ENCODE measurements around the gene CDK5RAP3. TPM values are rescaled to one million over a fixed set of nuclear protein-coding genes. Genes with fewer than 3 reads are reported as not detected.

CDK5RAP3 gene
- total RNA-seq, 1 experiment from 2014 or later: 255 TPM

GRCh38 chr17:47925678-47925988 lies 45.3 kb upstream of the CDK5RAP3 start:
- TF ChIP-seq RAD21 (IDR thresholded peaks at IDR 0.05; ENCODE audit: low read depth) (no peak), CEBPB (IDR thresholded peaks at IDR 0.05; ENCODE audit: low read depth) (no peak), YY1 (IDR thresholded peaks at IDR 0.05; ENCODE audit: extremely low read depth, insufficient replicate concordance, low read depth, low read length) (no peak), EZH2phosphoT487 (IDR thresholded peaks at IDR 0.05; ENCODE audit: borderline replicate concordance) (no peak)
- ChIA-PET RAD21 (ENCODE audit: low non-redundant PET in 1 of 2, low total read pairs in 2 of 2, uncharacterized antibody in 2 of 2, unreplicated experiment in 2 of 2) (no interaction called here), POLR2A (no interaction called here), CTCF (interaction anchor here (1.3 kb wide), 1 partner anchor 21 kb away, joined by 3 read pairs; no protein-coding TSS in a partner anchor)
- H4K20me1 ChIP-seq (ENCODE audit: insufficient read depth): no peaks in the 10 kb centered on the region
- H3K4me3 ChIP-seq (replicated peaks in 1 of 2; ENCODE audit: low read depth in 1 of 2, low read length in 2 of 2): no peak overlapping the region
- DNase-seq (ENCODE audit: low read depth, low spot score): no peak
- H3K9me2 ChIP-seq (ENCODE audit: insufficient read depth): no peaks in the 10 kb centered on the region
- no peak overlapping the region for H2AFZ ChIP-seq (ENCODE audit: low read depth, low read length, poor library complexity, severe bottlenecking)
- no peak for ATAC-seq
- intact Hi-C loops (cut with micrococcal nuclease): no loop called here
- H3K9ac ChIP-seq (ENCODE audit: low read length): no peak overlapping the region
- peaks cover 0 to 4% of the 10 kb centered on the region in 2 experiments; a peak in 3 of 4 replicates for H3K4me1 ChIP-seq (ENCODE audit: control insufficient read depth in 1 of 2, insufficient read depth in 2 of 2, low read length in 2 of 2)
- no peaks in the 10 kb centered on the region for H3K79me2 ChIP-seq (ENCODE audit: insufficient read depth, low read length)
- H3K36me3 ChIP-seq (ENCODE audit: control insufficient read depth in 1 of 2, insufficient read depth in 2 of 2, low read length in 2 of 2): peaks cover 5 to 10% of the 10 kb centered on the region in 2 experiments; a peak in 2 of 4 replicates
- no peak overlapping the region for H3K27ac ChIP-seq (ENCODE audit: low read depth, low read length)
- H3K4me2 ChIP-seq (ENCODE audit: low read length): no peak overlapping the region
- no peaks in the 10 kb centered on the region for H3K9me3 ChIP-seq (ENCODE audit: control insufficient read depth in 1 of 2, insufficient read depth in 1 of 2, low read depth in 1 of 2, low read length in 2 of 2)
- no peaks in the 10 kb centered on the region for H3K27me3 ChIP-seq (ENCODE audit: insufficient read depth, low read length)
- BruUV-seq (replicated peaks): no TSS peak

GRCh38 chr17:47927821-47928400 lies 43.0 kb upstream of the CDK5RAP3 start:
- ChIA-PET RAD21 (ENCODE audit: low non-redundant PET in 1 of 2, low total read pairs in 2 of 2, uncharacterized antibody in 2 of 2, unreplicated experiment in 2 of 2) (no interaction called here), POLR2A (no interaction called here), CTCF (no interaction called here)
- DNase-seq (ENCODE audit: low read depth, low spot score) (no peak), ATAC-seq (no peak)
- H3K36me3 ChIP-seq (ENCODE audit: control insufficient read depth in 1 of 2, insufficient read depth in 2 of 2, low read length in 2 of 2): peaks cover 4 to 10% of the 10 kb centered on the region in 2 experiments; a peak in 2 of 4 replicates
- H3K9ac ChIP-seq (ENCODE audit: low read length): no peak overlapping the region
- H3K79me2 ChIP-seq (ENCODE audit: insufficient read depth, low read length): no peaks in the 10 kb centered on the region
- no peaks in the 10 kb centered on the region for H3K27me3 ChIP-seq (ENCODE audit: insufficient read depth, low read length)
- H3K9me3 ChIP-seq (ENCODE audit: control insufficient read depth in 1 of 2, insufficient read depth in 1 of 2, low read depth in 1 of 2, low read length in 2 of 2): no peaks in the 10 kb centered on the region
- H2AFZ ChIP-seq (ENCODE audit: low read depth, low read length, poor library complexity, severe bottlenecking): no peak overlapping the region
- intact Hi-C loops (cut with micrococcal nuclease): no loop called here
- no peak overlapping the region for H3K4me3 ChIP-seq (replicated peaks in 1 of 2; ENCODE audit: low read depth in 1 of 2, low read length in 2 of 2)
- TF ChIP-seq CTCF (IDR thresholded peaks at IDR 0.05 in 2 of 3, conservative IDR thresholded peaks at IDR 0.05 in 1 of 3; ENCODE audit: borderline replicate concordance in 1 of 3, insufficient read depth in 1 of 3, low read depth in 2 of 3, low read length in 2 of 3): no peak
- no peak for TF ChIP-seq RAD21 (IDR thresholded peaks at IDR 0.05; ENCODE audit: low read depth)
- TF ChIP-seq POLR2AphosphoS5 (IDR thresholded peaks at IDR 0.05; ENCODE audit: low read depth, low read length): no peak
- no peak for TF ChIP-seq SRF (IDR thresholded peaks at IDR 0.05; ENCODE audit: low read depth)
- H3K27ac ChIP-seq (ENCODE audit: low read depth, low read length): no peak overlapping the region
- H4K20me1 ChIP-seq (ENCODE audit: insufficient read depth): no peaks in the 10 kb centered on the region
- no TSS peak for BruUV-seq (replicated peaks)
- H3K4me2 ChIP-seq (ENCODE audit: low read length): no peak overlapping the region
- H3K9me2 ChIP-seq (ENCODE audit: insufficient read depth): no peaks in the 10 kb centered on the region
- peaks cover 12 to 20% of the 10 kb centered on the region in 2 experiments for H3K4me1 ChIP-seq (ENCODE audit: control insufficient read depth in 1 of 2, insufficient read depth in 2 of 2, low read length in 2 of 2)

All from HCT116 (cell line).